NCI-H1930 (cell line): ENCODE results near the gene CCL2.
"Not testable (repeated sequence)": the region's sequence is repeated elsewhere in the genome, so short reads cannot be mapped to it uniquely, and the experiment has no call there.

ENCODE experiments used
- DNase-seq, 2 experiments: peaks; one replicate each; lab custom pipeline; 2025; lab: John Stamatoyannopoulos, UW

The CCL2 gene

GRCh38 chr17:34254651-34255380, at the start of gene CCL2:
CCL2 (plus strand) TSS chr17:34255285; CDS start chr17:34255350, 65 bp downstream.
- no peak for DNase-seq

- no peak for DNase-seq
These were observed 49.7 kb upstream of the CCL2 start for GRCh38 chr17:34205401-34205800.

GRCh38 chr17:34206569-34206968, 48.5 kb upstream of the CCL2 start:
- DNase-seq, result no peak

DNA sequence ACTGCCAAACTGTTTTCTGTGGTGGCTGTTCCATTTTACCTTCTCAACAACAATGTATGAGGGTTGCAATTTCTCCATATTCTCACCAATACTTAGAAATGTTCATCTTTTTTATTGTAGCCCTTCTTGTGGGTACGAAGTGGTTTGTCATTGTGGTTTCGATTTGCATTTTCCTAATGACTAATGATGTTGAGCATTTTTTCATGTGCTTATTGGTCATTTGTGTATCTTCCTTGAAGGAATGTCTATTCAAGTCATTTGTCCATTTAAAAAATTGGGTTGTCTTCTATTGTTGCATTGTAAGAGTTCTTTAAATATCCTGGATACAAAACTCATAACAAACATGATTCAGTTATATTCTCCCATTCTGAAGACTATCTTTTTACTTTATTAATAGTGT, 47.5 kb upstream of the CCL2 start:
- DNase-seq, result no peak

GRCh38 chr17:34218748-34219147, 36.3 kb upstream of the CCL2 start:
- no peak for DNase-seq

DNA sequence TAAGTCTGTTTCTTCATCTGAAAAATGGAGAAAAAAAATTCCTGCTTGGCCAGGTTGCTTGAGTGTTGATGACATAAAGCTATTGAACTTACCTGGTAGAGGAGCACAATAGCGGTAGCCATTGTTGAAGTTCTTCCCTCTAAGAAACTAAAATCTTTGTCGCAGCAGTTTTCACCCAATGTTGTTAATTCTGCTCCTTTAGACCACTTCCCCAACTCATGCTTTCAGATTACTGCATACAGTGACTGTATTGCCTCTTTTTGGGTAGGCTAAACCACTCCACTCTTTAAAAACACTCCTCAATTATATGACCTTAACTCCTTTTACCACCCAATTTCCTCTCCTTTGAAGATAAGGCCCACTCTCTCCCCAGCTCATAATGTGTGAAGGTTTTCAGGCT, 35.7 kb upstream of the CCL2 start:
- no peak for DNase-seq

GRCh38 chr17:34220045-34220751, 34.9 kb upstream of the CCL2 start:
- DNase-seq, result no peak

- no peak for DNase-seq
These were observed 34.2 kb upstream of the CCL2 start for GRCh38 chr17:34220752-34221395.

DNA sequence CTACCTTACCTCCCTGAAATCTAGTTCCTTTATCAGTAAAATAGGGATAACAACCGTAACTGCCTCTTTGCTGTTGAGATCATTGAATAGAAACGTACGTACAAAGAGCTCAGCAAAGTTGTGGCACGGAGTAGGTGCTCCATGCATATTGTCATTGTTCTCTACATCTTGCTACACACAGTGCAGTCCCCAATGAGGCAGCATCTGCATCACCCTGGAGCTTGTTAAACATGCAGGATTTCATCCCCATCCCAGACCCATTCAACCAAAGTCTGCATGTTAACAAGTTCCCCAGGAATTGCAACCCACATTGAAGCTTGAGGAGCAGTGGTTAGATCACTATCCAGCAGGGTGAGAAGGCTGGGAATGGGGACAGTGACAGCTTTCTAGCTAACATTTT, 33.7 kb upstream of the CCL2 start:
- DNase-seq, result no peak

DNA sequence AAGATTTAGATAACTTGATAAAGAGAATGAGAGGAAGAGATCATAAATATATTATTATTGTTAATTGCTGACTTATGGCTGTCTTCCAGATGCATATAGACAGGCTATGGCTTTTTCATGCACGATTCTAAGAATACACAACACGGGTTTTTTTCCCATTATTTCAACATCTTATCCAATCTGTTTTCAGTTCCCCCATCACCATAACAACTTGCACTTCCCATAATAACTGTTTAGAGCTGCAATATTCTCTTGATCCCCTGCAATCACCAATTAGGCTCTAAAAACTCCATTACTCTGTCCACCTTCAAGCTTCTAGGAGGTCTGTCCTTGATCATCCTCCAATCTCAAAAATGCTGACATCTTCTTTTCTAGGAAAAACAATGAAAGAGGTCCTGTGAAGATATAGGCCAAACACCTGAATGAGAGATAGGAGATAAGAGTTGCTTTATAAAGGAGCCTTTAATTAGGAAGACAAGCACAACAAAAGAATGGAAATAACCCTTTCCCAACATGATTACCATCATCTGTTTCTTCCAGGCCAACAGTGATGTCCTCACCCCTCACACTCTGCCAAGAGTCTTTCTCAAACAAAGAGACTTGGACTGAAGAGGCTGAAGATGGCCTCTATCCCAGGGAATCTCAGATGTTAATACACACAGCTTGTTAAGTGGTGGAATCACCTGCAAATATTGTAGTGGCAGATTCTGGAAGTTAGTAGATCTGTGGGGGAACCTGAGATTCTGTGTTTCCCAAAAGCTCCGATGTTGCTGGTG, 32.2 kb upstream of the CCL2 start:
- no peak for DNase-seq

- no peak for DNase-seq
These were observed 30.0 kb upstream of the CCL2 start for GRCh38 chr17:34225046-34225445.

- no peak for DNase-seq
These were observed 28.9 kb upstream of the CCL2 start for GRCh38 chr17:34226011-34226743.

GRCh38 chr17:34226744-34227034, 28.4 kb upstream of the CCL2 start:
- DNase-seq, result no peak

DNA sequence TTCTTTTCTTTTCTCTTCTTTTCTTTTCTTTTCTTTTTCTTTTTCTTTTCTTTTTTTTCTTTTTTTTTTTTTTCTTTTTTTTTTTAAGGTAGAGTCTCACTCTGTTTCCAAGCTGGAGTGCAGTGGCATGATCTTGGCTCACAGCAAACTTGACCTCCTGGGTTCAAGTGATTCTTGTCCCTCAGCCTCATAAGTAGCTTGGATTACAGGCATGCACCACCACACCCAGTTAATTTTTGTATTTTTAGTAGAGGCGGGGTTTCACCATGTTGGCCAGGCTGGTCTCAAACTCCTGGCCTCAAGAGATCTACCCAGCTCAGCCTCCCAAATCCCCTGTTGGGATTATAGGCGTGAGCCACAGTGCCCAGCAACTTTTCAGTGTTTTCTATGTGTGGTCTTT, 27.8 kb upstream of the CCL2 start:
- DNase-seq, result not testable (repeated sequence)

DNA sequence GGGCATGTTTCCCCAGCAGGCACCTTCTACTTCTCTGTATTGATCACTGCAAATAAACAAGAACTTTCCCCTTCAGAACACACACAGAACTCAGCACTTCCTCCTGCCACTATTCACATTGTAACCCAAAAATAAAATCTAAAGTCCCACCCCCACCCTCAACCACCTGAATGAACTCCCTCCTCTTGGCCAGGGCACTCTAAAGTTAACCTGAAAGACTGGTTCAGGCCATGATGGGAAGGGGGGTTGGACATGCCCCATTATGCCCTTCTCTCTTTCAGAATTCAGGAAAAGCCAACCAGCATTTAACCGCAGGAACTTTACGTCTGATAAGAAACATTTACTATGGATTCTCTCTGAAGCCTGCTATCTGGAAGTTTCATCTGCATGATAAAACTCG, 27.4 kb upstream of the CCL2 start:
- DNase-seq, result no peak

GRCh38 chr17:34228781-34229180, 26.3 kb upstream of the CCL2 start:
- DNase-seq, result no peak

- no peak for DNase-seq
These were observed 24.7 kb upstream of the CCL2 start for GRCh38 chr17:34230342-34230741.

GRCh38 chr17:34234616-34235015, 20.5 kb upstream of the CCL2 start:
- no peak for DNase-seq

DNA sequence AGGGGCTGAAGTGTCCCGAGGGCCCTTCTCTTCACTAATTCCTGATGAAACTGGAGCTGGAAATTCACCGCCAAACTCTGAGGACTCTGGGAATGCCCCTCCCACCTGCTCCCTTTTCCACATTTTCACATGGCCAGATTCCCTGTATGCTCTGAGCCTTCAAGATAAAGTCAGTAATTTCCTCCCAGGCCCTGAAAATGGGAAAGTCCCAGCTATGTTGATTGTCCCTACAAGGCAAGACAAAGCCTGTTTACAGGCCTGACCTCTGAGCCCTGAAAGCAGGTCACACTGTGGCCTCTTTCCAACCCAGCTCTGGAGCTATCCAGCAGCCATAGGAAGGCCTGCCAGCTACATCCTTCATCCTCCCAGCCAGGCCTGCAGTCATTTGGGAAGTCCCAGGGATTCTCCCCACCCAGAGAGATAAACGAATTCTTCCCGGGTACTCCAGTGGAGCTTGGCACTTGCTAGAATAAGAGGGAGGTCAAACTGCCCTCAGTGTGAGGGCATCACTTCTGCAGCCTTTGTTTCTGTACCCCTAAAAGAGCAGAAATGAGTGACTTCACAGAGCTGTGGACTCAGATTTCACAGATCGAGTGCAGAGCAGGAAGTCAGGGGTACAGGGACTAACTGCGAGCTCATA, 19.6 kb upstream of the CCL2 start:
- DNase-seq, result no peak

- DNase-seq, result no peak
These were observed 18.7 kb upstream of the CCL2 start for GRCh38 chr17:34236281-34236892.

DNA sequence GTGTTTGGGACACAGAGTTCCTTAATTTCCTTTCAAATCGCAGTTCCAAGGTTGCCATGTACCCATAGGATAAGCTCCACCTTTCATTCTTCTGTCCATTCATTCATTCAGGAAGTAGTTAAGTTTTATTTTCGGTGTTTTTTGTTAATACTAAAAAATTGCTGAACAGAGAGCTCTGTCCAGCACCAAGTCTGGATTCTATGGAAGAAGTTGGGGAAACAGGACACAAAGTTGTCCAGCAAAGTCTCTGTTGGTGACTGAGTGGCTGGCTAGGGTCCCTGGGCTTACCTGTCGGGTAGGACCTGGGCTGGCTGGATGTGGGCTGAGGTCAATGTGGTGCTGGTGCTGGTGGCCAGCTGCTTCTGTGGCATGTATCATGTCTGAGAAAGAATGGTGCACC, 17.6 kb upstream of the CCL2 start:
- DNase-seq, result no peak
